HepG2 (cell line): Measurements from ENCODE around the gene FOCAD. TPM values are rescaled to one million over a fixed set of nuclear protein-coding genes. Genes with fewer than 3 reads are reported as not detected.

Source experiments
- ATAC-seq: fragments of 200-7000 bp; cut with Tn5 transposase; 3 replicates; pipeline ENCODE4 v1.9.1; 2020; ENCODE audit warnings: mild to moderate bottlenecking, moderate library complexity
- BruUV-seq: library from RNA; stranded (reverse); fragments of 400-500 nt; replicated peaks from 2 replicates; lab custom pipeline; 2021; lab: Mats Ljungman, UMichigan
- CTCF ChIA-PET: fragments of 300-600 bp; formaldehyde crosslinking; extraction: SDS; loops from one replicate; lab custom pipeline; 2021; ENCODE audit warnings: low total read pairs, inconsistent platforms, low intra/inter-chr PET ratio; lab: Yijun Ruan, JAX
- POLR2A ChIA-PET: fragments of 350-600 bp; sonication (Branson Sonifier 250); formaldehyde crosslinking; loops from one replicate; lab custom pipeline; 2020; ENCODE audit warnings: antibody characterized with exemption, inconsistent platforms; lab: Yijun Ruan, JAX
- DNase-seq: peaks from one replicate; pipeline ENCODE4 v3.0.0-alpha.2; 2015; ENCODE audit warnings: low spot score
- FAIRE-seq: peaks from 3 replicates; lab custom pipeline; 2011; peaks lifted over from hg19 to GRCh38; lab: Jason Lieb, UNC
- H2AFZ ChIP-seq: one replicate; pipeline ENCODE4 v1.6.1; 2011; ENCODE audit warnings: low read length, inconsistent platforms
- H3K27ac ChIP-seq: fragments of 300-600 bp; 3 replicates; pipeline ENCODE4 v1.8.0; 2011; ENCODE audit warnings: mixed run types, mild to moderate bottlenecking, mixed read lengths, low read length, inconsistent platforms; ENCODE audit not compliant: insufficient read depth; ENCODE audit errors: extremely low read length
- H3K27me3 ChIP-seq, 2 experiments: fragments of 200-600 bp in 1 of 2; 2 replicates in 1 of 2; 3 replicates in 1 of 2; pipeline versions ENCODE4 v1.6.0 to v1.8.0; 2011; ENCODE audit warnings: low read length in 2 of 2, mild to moderate bottlenecking in 2 of 2, moderate library complexity in 2 of 2, inconsistent platforms in 1 of 2; ENCODE audit not compliant: insufficient read depth in 2 of 2, control insufficient read depth in 1 of 2
- H3K36me3 ChIP-seq, 2 experiments: fragments of 200-600 bp in 1 of 2; replicated peaks in 1 of 2; 2 replicates in 1 of 2; 3 replicates in 1 of 2; pipeline versions ENCODE4 v1.5.1 to v1.8.0; 2011; ENCODE audit warnings: low read length in 2 of 2, inconsistent platforms in 1 of 2; ENCODE audit not compliant: insufficient read depth in 2 of 2, control insufficient read depth in 1 of 2
- H3K4me1 ChIP-seq: 2 replicates; pipeline ENCODE4 v1.5.1; 2012; ENCODE audit warnings: low read length, inconsistent platforms; ENCODE audit not compliant: insufficient read depth
- H3K4me2 ChIP-seq: 2 replicates; pipeline ENCODE4 v1.6.0; 2011; ENCODE audit warnings: low read depth, low read length, inconsistent platforms
- H3K4me3 ChIP-seq, 3 experiments: fragments of 200-600 bp in 1 of 3; sonication (generic), shearing (Covaris generic) in 1 of 3; replicated peaks in 1 of 3; 2 replicates each; pipeline ENCODE4 v1.5.1; 2011 to 2016; ENCODE audit warnings: low read length in 3 of 3, inconsistent platforms in 2 of 3, low read depth in 2 of 3, mild to moderate bottlenecking in 2 of 3, control low read depth in 1 of 3, mixed read lengths in 1 of 3; ENCODE audit not compliant: insufficient read depth in 1 of 3
- H3K79me2 ChIP-seq: one replicate; pipeline ENCODE4 v1.6.1; 2011; ENCODE audit warnings: low read length, inconsistent platforms; ENCODE audit not compliant: insufficient read depth
- H3K9ac ChIP-seq: 2 replicates; pipeline ENCODE4 v1.6.0; 2011; ENCODE audit warnings: mild to moderate bottlenecking, low read depth, low read length, inconsistent platforms; ENCODE audit not compliant: insufficient read depth
- H3K9me3 ChIP-seq: 2 replicates; pipeline ENCODE4 v1.5.1; 2012; ENCODE audit warnings: mild to moderate bottlenecking, low read length
- H4K20me1 ChIP-seq: 2 replicates; pipeline ENCODE4 v1.6.0; 2011; ENCODE audit warnings: inconsistent platforms, mild to moderate bottlenecking, low read length, moderate library complexity; ENCODE audit not compliant: insufficient read depth
- ATM ChIP-seq: fragments of 450-650 bp; IDR thresholded peaks from 2 replicates; pipeline ENCODE4 v1.7.1; 2017; ENCODE audit warnings: mild to moderate bottlenecking, borderline replicate concordance
- GPN1 ChIP-seq: sonication (generic); formaldehyde crosslinking; IDR thresholded peaks from 2 replicates; pipeline ENCODE4 v1.5.1; 2020; ENCODE audit warnings: missing genetic modification reagents, borderline replicate concordance
- HDAC1 ChIP-seq: sonication (generic); formaldehyde crosslinking; IDR thresholded peaks from 2 replicates; pipeline ENCODE4 v1.5.1; 2020; ENCODE audit warnings: mild to moderate bottlenecking, missing genetic modification reagents
- HNF4G ChIP-seq, 2 experiments: sonication (generic) in 1 of 2; formaldehyde crosslinking in 1 of 2; IDR thresholded peaks; 2 replicates each; pipeline versions ENCODE4 v1.4.0 to v1.6.1; 2011 to 2020; ENCODE audit warnings: borderline replicate concordance in 2 of 2, low read depth in 2 of 2, mild to moderate bottlenecking in 2 of 2, low read length in 1 of 2, missing genetic modification reagents in 1 of 2, moderate library complexity in 1 of 2
- MAFG ChIP-seq: sonication (generic); formaldehyde crosslinking; IDR thresholded peaks from 2 replicates; pipeline ENCODE4 v1.5.1; 2020; ENCODE audit warnings: mild to moderate bottlenecking, missing genetic modification reagents
- MAFK ChIP-seq, 2 experiments: IDR thresholded peaks in 1 of 2; conservative IDR thresholded peaks in 1 of 2; 2 replicates each; pipeline ENCODE4 v1.6.1; 2011; ENCODE audit warnings: improper control_type of control experiment in 2 of 2, low read length in 2 of 2
- NFKB2 ChIP-seq: sonication (generic); formaldehyde crosslinking; IDR thresholded peaks from 2 replicates; pipeline ENCODE4 v1.4.0; 2020; ENCODE audit warnings: missing genetic modification reagents, borderline replicate concordance
- ZNF30 ChIP-seq: sonication (generic); formaldehyde crosslinking; IDR thresholded peaks from 2 replicates; pipeline ENCODE4 v1.5.0; 2020; ENCODE audit warnings: mild to moderate bottlenecking, missing genetic modification reagents
- ZNF660 ChIP-seq: sonication (generic); formaldehyde crosslinking; IDR thresholded peaks from 2 replicates; pipeline ENCODE4 v1.5.1; 2020; ENCODE audit warnings: mild to moderate bottlenecking, low read depth, missing genetic modification reagents, borderline replicate concordance
- in situ Hi-C: cut with HindIII; loops from 2 replicates; pipeline ENCODE4 v1.10.0; 2017; ENCODE audit warnings: low pct_unique_long_range_greater_than_20kb; ENCODE audit not compliant: extremely low pct_ligation_motif_present
- intact Hi-C: fragments of 100-400 bp; cut with micrococcal nuclease; formaldehyde crosslinking; loops from one replicate; pipeline ENCODE4 v1.10.0; 2022; ENCODE audit not compliant: unreplicated experiment
- polyA plus RNA-seq, 8 experiments: library from polyadenylated mRNA; depleted of rRNA in 3 of 8; stranded (reverse) in 7 of 8; unstranded in 1 of 8; fragments of >200 nt; fragmentation: Illumina TruSeq in 4 of 8; extraction: Trizol in 4 of 8; gene quantifications; 2 replicates each; pipeline versions ENCODE4 v1.2.1 to v1.2.3, GENCODE V29; 2011 to 2016; ENCODE audit warnings: low read depth in 4 of 8, missing spikeins in 1 of 8, mixed read lengths in 1 of 8; ENCODE audit not compliant: insufficient read depth in 1 of 8
- total RNA-seq, 5 experiments: library from RNA; depleted of rRNA; stranded (reverse); fragments of >200 nt; fragmentation: Illumina TruSeq; extraction: Trizol; gene quantifications; 2 replicates each; pipeline ENCODE4 v1.2.3, GENCODE V29; 2016; ENCODE audit warnings: low read depth in 1 of 5
- TF ChIP-seq, protein P1 (sequence below): IDR thresholded peaks from 2 replicates; pipeline ENCODE4 v1.4.0; 2020; ENCODE audit warnings: mild to moderate bottlenecking, missing genetic modification reagents
- TF ChIP-seq, protein P2 (sequence below): sonication (generic); formaldehyde crosslinking; IDR thresholded peaks from 2 replicates; pipeline ENCODE4 v1.4.0; 2020; ENCODE audit warnings: missing genetic modification reagents, borderline replicate concordance
- TF ChIP-seq, protein P3 (sequence below): IDR thresholded peaks from 2 replicates; pipeline ENCODE4 v1.6.1; 2016
- TF ChIP-seq, protein P4 (sequence below): sonication (generic); formaldehyde crosslinking; IDR thresholded peaks from 2 replicates; pipeline ENCODE4 v1.4.0; 2020; ENCODE audit warnings: missing genetic modification reagents

The FOCAD gene
- total and polyA plus RNA-seq, 2 of the 13 experiments (the other 11 are each of a cell fraction or from before 2014, with no cell fraction given), result 18.0 to 31.1 TPM

DNA sequence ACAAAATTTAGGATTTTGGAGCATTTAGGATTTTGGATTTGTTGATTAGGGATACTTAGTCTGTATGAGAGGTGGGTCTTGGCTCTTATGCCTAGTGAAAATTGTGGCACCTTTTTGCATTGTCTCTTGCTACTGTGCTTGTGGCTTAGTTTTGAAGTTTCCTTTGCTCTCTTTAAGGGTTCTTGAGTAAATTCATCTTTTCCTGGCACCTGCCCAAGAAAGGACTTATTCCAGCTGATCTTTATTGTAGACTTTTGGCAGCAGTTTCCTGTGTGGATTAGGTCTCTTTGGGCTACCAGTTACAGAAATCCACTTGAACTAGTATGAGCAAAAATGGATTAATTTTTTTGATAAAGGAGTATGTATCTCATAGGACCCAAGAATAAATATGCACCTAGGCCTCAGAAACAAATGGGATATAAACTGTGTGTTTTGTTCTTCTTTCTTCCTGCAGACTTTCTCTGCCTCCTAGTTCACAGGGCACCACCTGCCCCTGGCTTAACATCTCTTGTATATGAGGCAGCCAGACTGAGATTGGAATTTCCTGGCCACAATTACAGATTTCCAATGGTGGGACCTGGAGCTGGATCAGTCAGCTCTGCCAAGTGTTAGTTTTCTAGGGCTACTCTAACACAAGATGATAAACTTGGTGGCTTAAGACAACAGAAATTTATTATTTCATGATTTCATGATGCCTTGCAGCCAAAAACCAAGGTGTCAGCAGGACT, 44.6 kb downstream of the FOCAD start (continued):
- TF ChIP-seq, protein P1, sequence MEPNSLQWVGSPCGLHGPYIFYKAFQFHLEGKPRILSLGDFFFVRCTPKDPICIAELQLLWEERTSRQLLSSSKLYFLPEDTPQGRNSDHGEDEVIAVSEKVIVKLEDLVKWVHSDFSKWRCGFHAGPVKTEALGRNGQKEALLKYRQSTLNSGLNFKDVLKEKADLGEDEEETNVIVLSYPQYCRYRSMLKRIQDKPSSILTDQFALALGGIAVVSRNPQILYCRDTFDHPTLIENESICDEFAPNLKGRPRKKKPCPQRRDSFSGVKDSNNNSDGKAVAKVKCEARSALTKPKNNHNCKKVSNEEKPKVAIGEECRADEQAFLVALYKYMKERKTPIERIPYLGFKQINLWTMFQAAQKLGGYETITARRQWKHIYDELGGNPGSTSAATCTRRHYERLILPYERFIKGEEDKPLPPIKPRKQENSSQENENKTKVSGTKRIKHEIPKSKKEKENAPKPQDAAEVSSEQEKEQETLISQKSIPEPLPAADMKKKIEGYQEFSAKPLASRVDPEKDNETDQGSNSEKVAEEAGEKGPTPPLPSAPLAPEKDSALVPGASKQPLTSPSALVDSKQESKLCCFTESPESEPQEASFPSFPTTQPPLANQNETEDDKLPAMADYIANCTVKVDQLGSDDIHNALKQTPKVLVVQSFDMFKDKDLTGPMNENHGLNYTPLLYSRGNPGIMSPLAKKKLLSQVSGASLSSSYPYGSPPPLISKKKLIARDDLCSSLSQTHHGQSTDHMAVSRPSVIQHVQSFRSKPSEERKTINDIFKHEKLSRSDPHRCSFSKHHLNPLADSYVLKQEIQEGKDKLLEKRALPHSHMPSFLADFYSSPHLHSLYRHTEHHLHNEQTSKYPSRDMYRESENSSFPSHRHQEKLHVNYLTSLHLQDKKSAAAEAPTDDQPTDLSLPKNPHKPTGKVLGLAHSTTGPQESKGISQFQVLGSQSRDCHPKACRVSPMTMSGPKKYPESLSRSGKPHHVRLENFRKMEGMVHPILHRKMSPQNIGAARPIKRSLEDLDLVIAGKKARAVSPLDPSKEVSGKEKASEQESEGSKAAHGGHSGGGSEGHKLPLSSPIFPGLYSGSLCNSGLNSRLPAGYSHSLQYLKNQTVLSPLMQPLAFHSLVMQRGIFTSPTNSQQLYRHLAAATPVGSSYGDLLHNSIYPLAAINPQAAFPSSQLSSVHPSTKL, result no peak

DNA sequence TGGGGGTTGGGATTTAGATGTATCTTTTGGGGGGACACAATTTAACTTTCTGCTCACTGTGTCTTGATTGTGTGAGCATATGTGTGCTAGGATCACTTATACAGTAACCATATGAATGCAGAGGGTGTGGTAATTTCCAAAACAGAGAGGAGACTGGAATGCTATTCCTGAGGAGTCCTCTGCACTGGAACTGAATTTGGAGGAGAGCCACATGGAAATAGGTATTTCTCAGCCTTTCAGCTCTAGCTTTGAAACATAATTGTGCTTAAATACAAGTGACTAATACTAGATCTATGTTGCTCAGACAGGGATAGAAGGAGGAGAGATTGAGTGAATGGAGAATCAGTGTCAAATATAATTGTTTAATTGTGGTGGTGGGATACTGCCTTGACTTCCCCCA, 45.5 kb downstream of the FOCAD start:
- ATAC-seq, result no peak
- H3K27ac ChIP-seq, result no peak overlapping the region
- in situ Hi-C loops, result no loop called here
- TF ChIP-seq ATM (no peak), NFKB2 (CRISPR knock-in tag) (no peak), ZNF30 (CRISPR knock-in tag) (no peak), HNF4G (IDR thresholded peaks at IDR 0.05; ENCODE audit: borderline replicate concordance, low read depth, low read length) (no peak), HNF4G (CRISPR knock-in tag; IDR thresholded peaks at IDR 0.05; ENCODE audit: borderline replicate concordance, low read depth) (no peak), MAFG (CRISPR knock-in tag) (no peak), HDAC1 (CRISPR knock-in tag) (no peak), ZNF660 (CRISPR knock-in tag) (no peak), MAFK (conservative IDR thresholded peaks at IDR 0.05 in 1 of 2, IDR thresholded peaks at IDR 0.05 in 1 of 2; ENCODE audit: low read length in 2 of 2) (no peak), GPN1 (no peak)
- TF ChIP-seq, protein P2, sequence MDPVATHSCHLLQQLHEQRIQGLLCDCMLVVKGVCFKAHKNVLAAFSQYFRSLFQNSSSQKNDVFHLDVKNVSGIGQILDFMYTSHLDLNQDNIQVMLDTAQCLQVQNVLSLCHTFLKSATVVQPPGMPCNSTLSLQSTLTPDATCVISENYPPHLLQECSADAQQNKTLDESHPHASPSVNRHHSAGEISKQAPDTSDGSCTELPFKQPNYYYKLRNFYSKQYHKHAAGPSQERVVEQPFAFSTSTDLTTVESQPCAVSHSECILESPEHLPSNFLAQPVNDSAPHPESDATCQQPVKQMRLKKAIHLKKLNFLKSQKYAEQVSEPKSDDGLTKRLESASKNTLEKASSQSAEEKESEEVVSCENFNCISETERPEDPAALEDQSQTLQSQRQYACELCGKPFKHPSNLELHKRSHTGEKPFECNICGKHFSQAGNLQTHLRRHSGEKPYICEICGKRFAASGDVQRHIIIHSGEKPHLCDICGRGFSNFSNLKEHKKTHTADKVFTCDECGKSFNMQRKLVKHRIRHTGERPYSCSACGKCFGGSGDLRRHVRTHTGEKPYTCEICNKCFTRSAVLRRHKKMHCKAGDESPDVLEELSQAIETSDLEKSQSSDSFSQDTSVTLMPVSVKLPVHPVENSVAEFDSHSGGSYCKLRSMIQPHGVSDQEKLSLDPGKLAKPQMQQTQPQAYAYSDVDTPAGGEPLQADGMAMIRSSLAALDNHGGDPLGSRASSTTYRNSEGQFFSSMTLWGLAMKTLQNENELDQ, result no peak
- TF ChIP-seq, protein P3, sequence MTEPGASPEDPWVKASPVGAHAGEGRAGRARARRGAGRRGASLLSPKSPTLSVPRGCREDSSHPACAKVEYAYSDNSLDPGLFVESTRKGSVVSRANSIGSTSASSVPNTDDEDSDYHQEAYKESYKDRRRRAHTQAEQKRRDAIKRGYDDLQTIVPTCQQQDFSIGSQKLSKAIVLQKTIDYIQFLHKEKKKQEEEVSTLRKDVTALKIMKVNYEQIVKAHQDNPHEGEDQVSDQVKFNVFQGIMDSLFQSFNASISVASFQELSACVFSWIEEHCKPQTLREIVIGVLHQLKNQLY (CRISPR knock-in tag), result no peak
- TF ChIP-seq, protein P4, sequence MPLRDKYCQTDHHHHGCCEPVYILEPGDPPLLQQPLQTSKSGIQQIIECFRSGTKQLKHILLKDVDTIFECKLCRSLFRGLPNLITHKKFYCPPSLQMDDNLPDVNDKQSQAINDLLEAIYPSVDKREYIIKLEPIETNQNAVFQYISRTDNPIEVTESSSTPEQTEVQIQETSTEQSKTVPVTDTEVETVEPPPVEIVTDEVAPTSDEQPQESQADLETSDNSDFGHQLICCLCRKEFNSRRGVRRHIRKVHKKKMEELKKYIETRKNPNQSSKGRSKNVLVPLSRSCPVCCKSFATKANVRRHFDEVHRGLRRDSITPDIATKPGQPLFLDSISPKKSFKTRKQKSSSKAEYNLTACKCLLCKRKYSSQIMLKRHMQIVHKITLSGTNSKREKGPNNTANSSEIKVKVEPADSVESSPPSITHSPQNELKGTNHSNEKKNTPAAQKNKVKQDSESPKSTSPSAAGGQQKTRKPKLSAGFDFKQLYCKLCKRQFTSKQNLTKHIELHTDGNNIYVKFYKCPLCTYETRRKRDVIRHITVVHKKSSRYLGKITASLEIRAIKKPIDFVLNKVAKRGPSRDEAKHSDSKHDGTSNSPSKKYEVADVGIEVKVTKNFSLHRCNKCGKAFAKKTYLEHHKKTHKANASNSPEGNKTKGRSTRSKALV (CRISPR knock-in tag), result no peak

More for the DNA sequence above, 45.5 kb downstream of the FOCAD start:
- ChIA-PET CTCF (no interaction called here), POLR2A (no interaction called here)
- Histone ChIP-seq H3K79me2 (no peaks in the 10 kb centered on the region), H3K36me3 (no peaks in the 10 kb centered on the region), H3K4me1 (no peaks in the 10 kb centered on the region), H3K4me2 (no peak overlapping the region), H3K27me3 (no peaks in the 10 kb centered on the region), H2AFZ (no peak overlapping the region), H4K20me1 (no peaks in the 10 kb centered on the region), H3K9me3 (no peaks in the 10 kb centered on the region), H3K9ac (no peak overlapping the region), H3K4me3 (no peak overlapping the region)
- FAIRE-seq (no peak), DNase-seq (no peak)
- intact Hi-C loops, result no loop called here
- no TSS peak for BruUV-seq
